BJ (cell line): ENCODE measurements around the gene GUCY1A1. TPM values are rescaled to one million over a fixed set of nuclear protein-coding genes. Genes with fewer than 3 reads are reported as not detected.

Experiments used
- CTCF ChIA-PET: fragments of 350-600 bp; formaldehyde crosslinking; extraction: SDS; loops from one replicate; lab custom pipeline; 2021; ENCODE audit warnings: antibody characterized with exemption, inconsistent platforms; lab: Yijun Ruan, JAX
- POLR2A ChIA-PET: fragments of 300-600 bp; sonication (Branson Sonifier 250); formaldehyde crosslinking; extraction: SDS; loops from one replicate; lab custom pipeline; 2021; ENCODE audit warnings: antibody characterized with exemption; lab: Charles Lee
- DNase-seq: peaks from one replicate; pipeline ENCODE4 v3.0.0-alpha.2; 2011; ENCODE audit warnings: low read depth
- H3K27me3 ChIP-seq: 2 replicates; pipeline ENCODE4 v1.6.0; 2011; ENCODE audit warnings: low read length; ENCODE audit not compliant: control insufficient read depth, insufficient read depth
- H3K36me3 ChIP-seq: 2 replicates; pipeline ENCODE4 v1.5.1; 2011; ENCODE audit warnings: low read length; ENCODE audit not compliant: control insufficient read depth, insufficient read depth
- H3K4me3 ChIP-seq: 2 replicates; pipeline ENCODE4 v1.5.1; 2011; ENCODE audit warnings: low read depth, mild to moderate bottlenecking, control low read depth, low read length
- polyA plus RNA-seq: library from polyadenylated mRNA; depleted of rRNA; stranded (reverse); fragments of >200 nt; gene quantifications from 2 replicates; pipeline ENCODE4 v1.2.3, GENCODE V29; 2011
- TF ChIP-seq, protein P1 (sequence below): IDR thresholded peaks from 2 replicates; pipeline ENCODE4 v1.5.1; 2011; ENCODE audit warnings: low read depth, mild to moderate bottlenecking, control low read depth, inconsistent platforms, low read length, moderate library complexity; ENCODE audit not compliant: insufficient read depth

The GUCY1A1 gene
- polyA plus RNA-seq, 1 experiment, result 0.23 TPM

DNA sequence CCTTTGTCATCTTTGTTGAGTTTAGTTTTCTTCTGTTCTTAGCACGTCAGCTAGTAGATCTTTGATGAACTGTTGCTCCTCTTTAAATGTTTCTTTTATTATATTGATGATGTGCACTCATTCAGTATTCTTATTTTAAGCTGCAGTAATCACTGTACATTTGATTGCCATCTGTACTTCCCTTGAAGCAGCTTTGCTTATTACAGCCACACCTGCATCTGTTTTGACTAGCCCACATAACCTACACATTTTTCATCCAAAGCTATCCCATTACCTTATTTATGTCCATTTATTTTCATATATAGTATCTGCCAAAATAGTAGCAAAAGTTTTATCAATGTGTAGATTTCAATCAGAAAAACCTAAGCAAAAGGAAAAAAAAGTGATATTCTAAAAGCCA lies 68.3 kb downstream of the GUCY1A1 start:
- Histone ChIP-seq H3K4me3 (no peak overlapping the region), H3K27me3 (no peaks in the 10 kb centered on the region), H3K36me3 (no peaks in the 10 kb centered on the region)
- no peak for DNase-seq
- POLR2A ChIA-PET, result no interaction called here
- TF ChIP-seq, protein P1, sequence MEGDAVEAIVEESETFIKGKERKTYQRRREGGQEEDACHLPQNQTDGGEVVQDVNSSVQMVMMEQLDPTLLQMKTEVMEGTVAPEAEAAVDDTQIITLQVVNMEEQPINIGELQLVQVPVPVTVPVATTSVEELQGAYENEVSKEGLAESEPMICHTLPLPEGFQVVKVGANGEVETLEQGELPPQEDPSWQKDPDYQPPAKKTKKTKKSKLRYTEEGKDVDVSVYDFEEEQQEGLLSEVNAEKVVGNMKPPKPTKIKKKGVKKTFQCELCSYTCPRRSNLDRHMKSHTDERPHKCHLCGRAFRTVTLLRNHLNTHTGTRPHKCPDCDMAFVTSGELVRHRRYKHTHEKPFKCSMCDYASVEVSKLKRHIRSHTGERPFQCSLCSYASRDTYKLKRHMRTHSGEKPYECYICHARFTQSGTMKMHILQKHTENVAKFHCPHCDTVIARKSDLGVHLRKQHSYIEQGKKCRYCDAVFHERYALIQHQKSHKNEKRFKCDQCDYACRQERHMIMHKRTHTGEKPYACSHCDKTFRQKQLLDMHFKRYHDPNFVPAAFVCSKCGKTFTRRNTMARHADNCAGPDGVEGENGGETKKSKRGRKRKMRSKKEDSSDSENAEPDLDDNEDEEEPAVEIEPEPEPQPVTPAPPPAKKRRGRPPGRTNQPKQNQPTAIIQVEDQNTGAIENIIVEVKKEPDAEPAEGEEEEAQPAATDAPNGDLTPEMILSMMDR, result no peak
- CTCF ChIA-PET, result interaction anchor here (0.7 kb wide), 1 partner anchor 651 kb away, joined by 4 read pairs; no protein-coding TSS in a partner anchor

GRCh38 chr4:155735496-155735895 lies 68.8 kb downstream of the GUCY1A1 start:
- H3K36me3 ChIP-seq, result no peaks in the 10 kb centered on the region
- ChIA-PET CTCF (interaction anchor here (0.7 kb wide), 1 partner anchor 650 kb away, joined by 4 read pairs; no protein-coding TSS in a partner anchor), POLR2A (no interaction called here)
- no peaks in the 10 kb centered on the region for H3K27me3 ChIP-seq
- no peak overlapping the region for H3K4me3 ChIP-seq
- DNase-seq, result no peak
- TF ChIP-seq, protein P1, result no peak

GRCh38 chr4:155738548-155738947 lies 71.9 kb downstream of the GUCY1A1 start:
- DNase-seq, result no peak
- Histone ChIP-seq H3K36me3 (no peaks in the 10 kb centered on the region), H3K4me3 (no peak overlapping the region), H3K27me3 (no peaks in the 10 kb centered on the region)
- ChIA-PET POLR2A (no interaction called here), CTCF (interaction anchor here (0.6 kb wide), 1 partner anchor 108 kb away, joined by 3 read pairs; no protein-coding TSS in a partner anchor)
- TF ChIP-seq, protein P1, result no peak

GRCh38 chr4:155741546-155741945 lies 74.9 kb downstream of the GUCY1A1 start:
- CTCF ChIA-PET, result no interaction called here
- POLR2A ChIA-PET, result no interaction called here
- no peaks in the 10 kb centered on the region for H3K27me3 ChIP-seq
- no peaks in the 10 kb centered on the region for H3K36me3 ChIP-seq
- no peak overlapping the region for H3K4me3 ChIP-seq
- no peak for DNase-seq
- TF ChIP-seq, protein P1, result no peak

GRCh38 chr4:155742310-155743015 lies 75.8 kb downstream of the GUCY1A1 start:
- ChIA-PET CTCF (no interaction called here), POLR2A (no interaction called here)
- TF ChIP-seq, protein P1, result no peak
- Histone ChIP-seq H3K36me3 (no peaks in the 10 kb centered on the region), H3K4me3 (no peak overlapping the region), H3K27me3 (no peaks in the 10 kb centered on the region)
- DNase-seq, result no peak
